IPS-20b (cell line): ENCODE measurements around the gene GARIN1A.

Experiments
- H3K27ac ChIP-seq: one replicate; pipeline ENCODE4 v1.5.1; 2013; ENCODE audit warnings: low read length
- H3K27me3 ChIP-seq: 2 replicates; pipeline ENCODE4 v1.6.1; 2013; ENCODE audit warnings: mild to moderate bottlenecking, low read length, inconsistent platforms; ENCODE audit not compliant: insufficient read depth
- H3K36me3 ChIP-seq: 2 replicates; pipeline ENCODE4 v1.6.1; 2013; ENCODE audit warnings: low read depth, mild to moderate bottlenecking, inconsistent platforms, low read length, moderate library complexity; ENCODE audit not compliant: insufficient read depth
- H3K4me1 ChIP-seq: 2 replicates; pipeline ENCODE4 v1.6.1; 2013; ENCODE audit warnings: mild to moderate bottlenecking, control low read depth, inconsistent platforms, low read length, moderate library complexity; ENCODE audit not compliant: insufficient read depth
- H3K4me3 ChIP-seq: 2 replicates; pipeline ENCODE4 v1.5.1; 2013; ENCODE audit warnings: mild to moderate bottlenecking, low read length, inconsistent platforms
- H3K9ac ChIP-seq: 2 replicates; pipeline ENCODE4 v1.6.1; 2013; ENCODE audit warnings: low read depth, mild to moderate bottlenecking, inconsistent platforms, low read length, moderate library complexity
- H3K9me3 ChIP-seq: 2 replicates; pipeline ENCODE4 v1.6.1; 2013; ENCODE audit warnings: mild to moderate bottlenecking, low read depth, low read length, inconsistent platforms; ENCODE audit not compliant: insufficient read depth

The GARIN1A gene

DNA sequence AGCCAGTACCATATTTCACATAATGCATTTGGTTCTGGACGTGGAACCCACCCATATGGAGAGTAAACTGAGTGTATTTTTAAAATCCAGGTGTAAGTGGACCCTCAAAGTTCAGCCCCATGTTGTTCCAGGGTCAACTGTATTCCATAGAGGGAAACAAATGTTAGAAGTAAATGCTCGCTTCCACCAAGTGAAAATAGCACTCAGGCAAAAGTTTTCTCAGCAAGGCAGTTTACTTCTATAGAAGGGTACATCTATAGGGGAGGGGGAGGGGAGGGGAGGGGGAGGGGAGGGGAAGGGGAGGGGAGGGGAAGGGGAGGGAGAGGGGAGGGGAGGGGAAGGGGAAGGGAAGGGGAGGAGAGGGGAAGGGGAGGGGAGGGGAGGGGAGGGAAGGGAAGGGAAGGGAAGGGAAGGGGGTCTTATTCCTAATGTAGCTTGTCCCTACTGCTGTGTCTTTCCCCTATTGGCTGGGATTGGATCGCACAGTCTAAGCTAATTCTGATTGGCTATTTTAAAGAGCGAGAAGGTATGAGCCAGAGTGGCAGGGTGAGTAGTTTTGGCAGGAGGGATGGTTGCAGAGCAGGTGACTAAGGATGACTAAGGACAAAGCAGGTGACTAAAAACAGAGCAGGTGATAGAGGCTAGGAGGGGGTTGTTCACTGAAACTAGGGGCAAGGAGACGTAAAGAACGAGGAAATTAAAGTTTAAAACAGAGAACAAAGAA lies 29.1 kb downstream of the GARIN1A start:
- Histone ChIP-seq H3K4me3 (no peak overlapping the region), H3K9me3 (peaks cover 4% of the 10 kb centered on the region; the same call in 1 of the 2 replicates), H3K4me1 (peaks cover 16% of the 10 kb centered on the region; the same call in 1 of the 2 replicates), H3K9ac (no peak overlapping the region), H3K27me3 (peaks cover 18% of the 10 kb centered on the region), H3K27ac (no peak overlapping the region), H3K36me3 (no peaks in the 10 kb centered on the region)

DNA sequence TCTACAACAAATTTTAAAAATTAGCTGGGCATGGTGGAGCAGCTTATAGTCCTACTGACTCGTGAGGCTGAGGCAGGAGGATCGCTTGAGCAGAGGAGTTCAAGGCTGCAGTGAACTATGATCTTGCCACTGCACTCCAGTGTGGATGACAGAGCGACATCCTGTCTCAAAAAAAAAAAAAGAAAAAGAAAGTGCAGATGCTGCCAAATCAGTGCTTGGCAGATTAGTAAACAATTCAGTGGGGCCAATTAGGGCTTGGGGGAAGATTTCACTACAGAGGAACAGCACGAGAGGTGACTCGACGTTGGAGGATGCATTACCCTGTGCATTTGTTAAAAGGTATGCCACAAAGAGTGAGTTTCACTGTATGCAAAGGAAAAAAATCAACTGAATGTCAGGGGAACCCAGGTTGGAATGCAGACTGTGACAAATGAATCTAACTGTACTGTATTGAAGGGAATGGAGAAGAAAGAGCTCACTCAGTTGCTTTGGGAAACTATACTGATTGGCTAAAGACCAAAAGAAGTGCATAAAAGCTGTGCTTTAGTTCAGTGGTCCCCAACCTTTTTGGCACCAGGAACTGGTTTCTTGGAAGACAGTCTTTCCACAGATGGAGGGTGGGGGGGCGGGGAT lies 31.6 kb downstream of the GARIN1A start:
- H3K36me3 ChIP-seq = no peaks in the 10 kb centered on the region
- H3K9ac ChIP-seq = no peak overlapping the region
- no peak overlapping the region for H3K4me3 ChIP-seq
- H3K27ac ChIP-seq = no peak overlapping the region
- peaks cover 16% of the 10 kb centered on the region for H3K4me1 ChIP-seq
- H3K27me3 ChIP-seq = no peaks in the 10 kb centered on the region
- H3K9me3 ChIP-seq = peaks cover 4% of the 10 kb centered on the region; the same call in 1 of the 2 replicates

DNA sequence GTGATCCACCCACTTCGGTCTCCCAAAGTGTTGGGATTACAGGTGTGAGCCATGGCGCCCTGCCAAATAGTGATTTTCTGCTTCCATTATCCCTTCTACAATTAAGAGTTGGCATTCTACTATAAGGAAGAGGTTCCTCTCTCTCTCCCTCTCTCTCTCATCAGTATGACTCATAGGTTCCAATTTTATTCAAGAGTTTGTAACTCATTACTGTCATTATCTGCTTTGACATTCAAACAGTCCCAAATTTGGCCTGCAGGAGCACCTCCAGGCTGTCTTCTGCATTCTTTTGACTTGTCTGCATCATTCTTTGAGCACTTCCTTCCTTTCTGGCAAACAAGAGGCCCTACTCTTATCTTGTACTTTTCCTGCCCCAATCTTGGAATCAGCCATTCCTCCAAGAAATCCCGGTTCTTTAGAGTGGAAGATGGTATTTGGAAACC lies 33.8 kb downstream of the GARIN1A start:
- no peaks in the 10 kb centered on the region for H3K27me3 ChIP-seq
- H3K9me3 ChIP-seq = peaks cover under 1% of the 10 kb centered on the region; the same call in 1 of the 2 replicates
- H3K36me3 ChIP-seq = no peaks in the 10 kb centered on the region
- no peak overlapping the region for H3K4me3 ChIP-seq
- no peak overlapping the region for H3K27ac ChIP-seq
- H3K9ac ChIP-seq = no peak overlapping the region
- peaks cover 12% of the 10 kb centered on the region for H3K4me1 ChIP-seq

DNA sequence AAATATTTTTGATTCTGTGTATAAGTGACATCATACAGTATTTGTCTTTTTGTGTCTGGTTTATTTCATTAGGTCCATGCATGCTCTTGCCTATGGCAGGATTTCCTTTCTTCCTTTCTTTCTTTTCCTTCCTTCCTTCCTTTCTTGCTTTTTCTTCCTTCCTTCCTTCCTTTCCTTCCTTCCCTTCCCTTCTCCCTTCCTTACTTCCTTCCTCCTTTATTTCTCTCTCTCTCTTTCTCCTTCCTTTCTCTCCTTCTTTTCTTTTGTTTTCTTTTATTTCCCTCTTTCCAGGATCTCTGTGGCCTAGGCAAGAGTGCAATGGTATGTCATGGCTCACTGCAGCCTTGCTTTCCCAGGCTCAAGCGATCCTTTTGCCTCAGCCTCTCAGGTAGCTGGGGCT lies 35.7 kb downstream of the GARIN1A start:
- H3K4me1 ChIP-seq = peaks cover 12% of the 10 kb centered on the region
- H3K27ac ChIP-seq = no peak overlapping the region
- H3K36me3 ChIP-seq = no peaks in the 10 kb centered on the region
- H3K9ac ChIP-seq = peak overlapping the region; percentile 70; the same call in 1 of the 2 replicates
- no peaks in the 10 kb centered on the region for H3K27me3 ChIP-seq
- H3K4me3 ChIP-seq = no peak overlapping the region
- H3K9me3 ChIP-seq = no peaks in the 10 kb centered on the region

DNA sequence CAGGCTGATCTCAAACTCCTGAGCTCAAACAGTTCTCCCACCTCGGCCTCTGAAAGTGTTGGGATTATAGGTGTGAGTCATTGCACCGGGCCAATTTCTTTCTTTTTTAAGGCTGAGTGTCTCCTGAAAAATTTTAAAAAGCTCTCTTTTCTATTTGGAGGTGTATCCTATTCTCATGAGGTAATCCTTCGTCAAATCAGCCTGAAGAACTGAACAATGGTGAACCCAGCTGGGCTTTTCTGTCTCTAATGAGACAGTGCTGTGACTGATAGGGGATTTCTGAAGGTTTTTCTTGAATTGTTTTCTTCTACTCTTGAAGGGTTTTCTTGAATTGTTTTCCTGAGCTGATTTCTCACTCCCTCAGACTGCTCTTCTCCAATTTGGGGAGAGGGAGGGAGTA lies 36.1 kb downstream of the GARIN1A start:
- Histone ChIP-seq H3K4me3 (peak overlapping the region; percentile 42; the same call in 1 of the 2 replicates), H3K4me1 (peaks cover 12% of the 10 kb centered on the region), H3K27me3 (no peaks in the 10 kb centered on the region), H3K36me3 (no peaks in the 10 kb centered on the region), H3K9me3 (no peaks in the 10 kb centered on the region), H3K27ac (peak overlapping the region; percentile 21), H3K9ac (peak overlapping the region; percentile 70; the same call in 1 of the 2 replicates)

DNA sequence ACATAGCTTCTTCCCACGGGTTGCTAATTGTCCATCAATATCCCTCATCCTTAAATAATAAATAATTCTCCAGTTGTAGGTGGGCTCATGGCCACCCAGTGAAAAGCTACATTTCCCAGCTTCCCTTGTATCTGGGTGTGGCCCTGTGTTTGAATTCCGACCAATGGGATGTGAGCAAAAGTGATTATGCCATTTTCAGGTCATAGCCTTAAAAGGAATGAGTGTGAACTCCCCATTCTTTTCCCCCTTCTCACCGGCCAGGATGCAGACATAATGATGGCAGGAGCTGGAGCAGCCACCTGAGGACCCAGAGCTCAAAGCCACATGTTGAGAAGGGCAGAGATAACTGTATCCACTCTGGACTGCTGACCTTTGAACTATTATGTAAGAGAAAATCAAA lies 36.7 kb downstream of the GARIN1A start:
- Histone ChIP-seq H3K4me1 (peaks cover 12% of the 10 kb centered on the region), H3K9me3 (no peaks in the 10 kb centered on the region), H3K27ac (peak overlapping the region; percentile 21), H3K4me3 (peak overlapping the region; percentile 42; the same call in 1 of the 2 replicates), H3K36me3 (no peaks in the 10 kb centered on the region), H3K27me3 (no peaks in the 10 kb centered on the region), H3K9ac (peak overlapping the region; percentile 70; the same call in 1 of the 2 replicates)

DNA sequence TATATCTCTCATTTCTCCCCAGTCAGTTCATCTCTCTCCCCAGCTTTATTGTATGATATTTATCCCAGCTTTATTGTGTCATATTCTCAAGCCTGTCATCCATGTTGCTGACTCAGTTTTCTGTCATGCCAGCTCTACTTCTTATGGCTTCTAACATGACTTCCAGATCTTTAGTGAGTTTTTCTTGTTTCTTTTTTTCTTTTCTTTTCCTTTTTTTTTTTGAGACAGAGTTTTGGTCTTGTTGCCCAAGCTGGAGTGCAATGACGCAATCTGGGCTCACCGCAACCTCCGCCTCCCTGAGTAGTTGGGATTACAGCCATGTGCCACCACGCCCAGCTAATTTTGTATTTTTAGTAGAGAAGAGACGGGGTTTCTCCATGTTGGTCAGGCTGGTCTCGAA lies 38.4 kb downstream of the GARIN1A start:
- no peaks in the 10 kb centered on the region for H3K9me3 ChIP-seq
- H3K4me1 ChIP-seq = peaks cover 9% of the 10 kb centered on the region
- H3K36me3 ChIP-seq = no peaks in the 10 kb centered on the region
- H3K4me3 ChIP-seq = no peak overlapping the region
- H3K9ac ChIP-seq = no peak overlapping the region
- no peaks in the 10 kb centered on the region for H3K27me3 ChIP-seq
- H3K27ac ChIP-seq = no peak overlapping the region

DNA sequence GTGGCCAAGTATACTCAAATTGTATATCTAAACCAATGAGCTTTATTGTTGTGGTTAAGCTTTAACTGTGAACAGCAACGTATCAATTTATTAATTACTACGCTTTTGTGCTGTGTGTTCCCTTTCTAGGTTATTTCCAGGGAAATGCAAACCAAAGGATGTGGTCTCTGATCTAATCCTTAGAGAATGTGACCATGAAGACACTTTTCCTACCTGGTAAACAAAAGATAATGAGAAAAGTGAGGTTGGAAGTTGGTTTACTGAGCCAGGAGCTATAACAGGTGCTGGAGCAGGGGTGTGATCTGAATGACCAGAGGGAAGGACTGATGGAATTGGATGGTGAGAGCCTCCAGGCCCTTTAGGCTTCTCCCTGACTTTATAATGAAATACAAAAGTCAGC lies 41.7 kb downstream of the GARIN1A start:
- H3K9me3 ChIP-seq = no peaks in the 10 kb centered on the region
- H3K9ac ChIP-seq = no peak overlapping the region
- no peaks in the 10 kb centered on the region for H3K27me3 ChIP-seq
- H3K4me3 ChIP-seq = no peak overlapping the region
- no peak overlapping the region for H3K27ac ChIP-seq
- no peaks in the 10 kb centered on the region for H3K36me3 ChIP-seq
- H3K4me1 ChIP-seq = peaks cover 3% of the 10 kb centered on the region; the same call in 1 of the 2 replicates

DNA sequence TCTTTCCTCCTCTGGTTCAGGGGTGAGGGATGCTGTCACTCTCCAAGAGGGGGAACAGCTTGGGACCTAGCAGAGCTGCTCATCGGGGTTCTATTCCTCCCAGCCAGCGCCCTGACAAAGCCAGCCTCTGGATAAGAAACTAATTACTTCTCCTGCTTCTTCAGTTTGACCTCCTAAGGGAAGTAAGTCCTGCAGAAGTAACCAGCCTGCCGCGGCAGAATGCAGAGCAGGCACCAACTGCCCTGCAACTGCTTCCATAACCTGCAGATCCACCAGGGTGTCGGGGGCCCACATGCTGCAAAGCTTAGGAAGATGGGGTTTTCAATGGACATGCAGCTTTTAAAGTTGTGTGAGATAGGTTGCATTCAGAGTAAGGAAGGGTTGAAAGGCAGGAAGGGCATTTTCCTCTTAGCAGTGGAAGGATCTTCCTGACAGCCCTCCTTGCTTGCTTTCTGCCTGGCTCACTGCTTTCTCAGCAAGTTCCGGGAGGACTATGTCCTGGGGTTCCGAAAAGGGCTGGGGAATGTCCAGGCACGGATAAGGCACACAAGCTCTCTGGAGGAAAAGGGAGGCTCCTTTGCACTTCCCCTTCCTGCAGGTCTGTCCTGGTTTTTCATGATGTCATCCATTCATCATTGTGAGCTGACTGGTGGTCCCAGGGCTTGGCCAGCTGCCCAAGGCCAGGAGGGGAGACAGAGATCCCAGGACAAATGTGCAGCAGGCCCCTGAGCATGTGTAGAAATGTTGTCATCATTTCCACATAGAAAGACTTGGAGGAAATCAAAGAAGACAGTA lies 42.8 kb downstream of the GARIN1A start:
- no peaks in the 10 kb centered on the region for H3K4me1 ChIP-seq

DNA sequence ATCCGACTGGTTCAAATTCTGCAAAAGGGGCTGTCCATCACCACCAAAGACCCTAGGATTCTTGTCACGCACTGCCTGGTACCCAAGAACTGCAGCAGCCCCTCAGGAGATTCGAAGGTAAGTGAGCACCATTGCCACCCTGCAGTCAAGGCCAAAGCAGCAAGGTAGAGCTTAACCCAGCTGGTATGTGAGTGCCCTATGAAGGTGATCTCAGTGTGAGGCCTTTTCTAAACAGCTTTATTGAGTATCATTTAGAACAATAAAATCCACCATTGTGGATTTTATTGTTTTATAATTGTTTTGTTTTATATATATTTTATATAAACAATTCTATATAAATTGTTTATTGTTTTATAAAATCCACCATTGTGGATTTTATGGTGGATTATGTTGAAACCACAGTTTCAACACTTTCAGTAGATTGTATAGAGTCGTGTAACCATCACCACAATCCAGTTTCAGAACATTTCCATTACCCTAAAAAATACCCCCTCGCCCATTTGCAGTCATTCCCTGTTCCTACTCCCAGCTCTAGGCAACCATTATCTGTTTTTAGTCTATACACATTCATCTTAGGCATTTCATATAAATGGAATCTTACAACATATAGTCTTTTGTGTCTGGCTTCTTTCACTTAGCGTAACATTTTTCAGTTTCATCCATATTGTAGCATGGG lies 47.0 kb downstream of the GARIN1A start:
- no peak overlapping the region for H3K27ac ChIP-seq
- H3K27me3 ChIP-seq = no peaks in the 10 kb centered on the region
- H3K4me3 ChIP-seq = no peak overlapping the region
- no peaks in the 10 kb centered on the region for H3K4me1 ChIP-seq
- H3K9ac ChIP-seq = no peak overlapping the region
- H3K36me3 ChIP-seq = no peaks in the 10 kb centered on the region
- H3K9me3 ChIP-seq = no peaks in the 10 kb centered on the region

More for the DNA sequence above, 42.8 kb downstream of the GARIN1A start:
- no peaks in the 10 kb centered on the region for H3K9me3 ChIP-seq
- no peaks in the 10 kb centered on the region for H3K36me3 ChIP-seq
- no peak overlapping the region for H3K4me3 ChIP-seq
- no peak overlapping the region for H3K9ac ChIP-seq
- H3K27me3 ChIP-seq = no peaks in the 10 kb centered on the region
- no peak overlapping the region for H3K27ac ChIP-seq

DNA sequence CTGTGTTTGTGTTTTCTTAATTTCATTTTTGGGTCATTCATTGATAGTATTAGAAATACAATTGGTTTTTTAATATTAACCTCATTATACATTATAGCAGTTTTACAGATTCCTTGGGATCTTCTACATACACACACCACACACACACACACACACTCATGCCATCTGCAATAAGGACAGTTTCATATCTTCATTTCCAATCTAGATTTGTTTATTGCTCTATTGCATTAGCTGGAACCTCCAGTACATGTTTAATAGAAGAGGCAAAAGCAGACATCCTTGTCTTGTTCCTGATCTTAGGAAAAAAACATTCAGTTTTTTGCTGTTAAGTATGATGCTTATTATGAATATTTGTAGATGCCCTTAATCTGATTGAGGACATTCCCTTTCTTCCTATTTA lies 49.3 kb downstream of the GARIN1A start:
- Histone ChIP-seq H3K9ac (no peak overlapping the region), H3K36me3 (no peaks in the 10 kb centered on the region), H3K4me1 (no peaks in the 10 kb centered on the region), H3K9me3 (no peaks in the 10 kb centered on the region), H3K27me3 (no peaks in the 10 kb centered on the region), H3K27ac (no peak overlapping the region), H3K4me3 (no peak overlapping the region)
